Measurements from ENCODE around the gene RANBP1. TPM values are rescaled to one million over a fixed set of nuclear protein-coding genes. Genes with fewer than 3 reads are reported as not detected.
A peak's percentile ranks its signal among the peaks of the same experiment; 100 is the strongest.

Gene RANBP1
- total RNA-seq, 1 experiment from 2014 or later: 522 TPM

- peaks cover 0 to 2% of the 10 kb centered on the region in 2 experiments; a peak in 1 of 4 replicates for H3K4me1 Mint-ChIP-seq
- H3K27ac Mint-ChIP-seq: peak overlapping the region in 2 of 3 experiments; percentile 18 to 44; a peak in 1 of 7 replicates
- H3K4me3 Mint-ChIP-seq: no peak overlapping the region
- no peaks in the 10 kb centered on the region; the same call in 1 of the 2 replicates for H3K79me2 ChIP-seq (ENCODE audit: insufficient read depth, low read length)
- H2AK5ac ChIP-seq (ENCODE audit: insufficient read length, low read length): no peak overlapping the region
- no peak overlapping the region for H4K5ac ChIP-seq (ENCODE audit: insufficient read length, low read depth, low read length)
- no peak for DNase-seq
- H3K27me3 Mint-ChIP-seq (ENCODE audit: low read depth): no peaks in the 10 kb centered on the region
- no peak overlapping the region for H2BK20ac ChIP-seq (ENCODE audit: low read depth, low read length, poor library complexity, severe bottlenecking)
- no peak overlapping the region for H3K4ac ChIP-seq (ENCODE audit: low read depth, low read length)
- no peaks in the 10 kb centered on the region for H3K9me3 Mint-ChIP-seq
- no peak overlapping the region for H2BK15ac ChIP-seq (ENCODE audit: low read depth, low read length)
- H3K79me1 ChIP-seq (ENCODE audit: insufficient read depth, low read depth, low read length, poor library complexity, severe bottlenecking): no peaks in the 10 kb centered on the region
- H4K8ac ChIP-seq (replicated peaks; ENCODE audit: insufficient read length, low read depth, low read length): no peak overlapping the region
- no peaks in the 10 kb centered on the region; a peak in 2 of 7 replicates for H3K36me3 Mint-ChIP-seq (ENCODE audit: insufficient read depth in 1 of 3, low read depth in 3 of 3)
- H3K4me1 ChIP-seq (ENCODE audit: insufficient read depth, low read length): no peaks in the 10 kb centered on the region
- H4K20me1 ChIP-seq (ENCODE audit: control insufficient read depth, insufficient read depth, insufficient read length): peaks cover 3% of the 10 kb centered on the region
- no peaks in the 10 kb centered on the region for H3K27me3 ChIP-seq (ENCODE audit: insufficient read depth, low read length)
- no peaks in the 10 kb centered on the region for H3K23me2 ChIP-seq (ENCODE audit: insufficient read length, low read depth, low read length, poor library complexity, severe bottlenecking)
- TF ChIP-seq CTCF (conservative IDR thresholded peaks at IDR 0.05): no peak
- H3K4me2 ChIP-seq (ENCODE audit: insufficient read depth, insufficient read length, low read length): no peak overlapping the region
- no peaks in the 10 kb centered on the region for H3K9me3 ChIP-seq (ENCODE audit: control insufficient read depth, low read depth, low read length)
- no peak overlapping the region for H2BK12ac ChIP-seq (ENCODE audit: insufficient read length, low read depth, low read length)
- H2BK120ac ChIP-seq (ENCODE audit: low read depth, low read length, poor library complexity, severe bottlenecking): no peak overlapping the region
- no peak overlapping the region for H3K14ac ChIP-seq (ENCODE audit: insufficient read depth, low read length)
- no peak overlapping the region for H4K91ac ChIP-seq (ENCODE audit: insufficient read length, low read depth, low read length)
- H2BK5ac ChIP-seq (ENCODE audit: insufficient read length, low read length): no peak overlapping the region
- no peak overlapping the region for H3K27ac ChIP-seq (ENCODE audit: insufficient read length, low read depth, low read length)
- H3K23ac ChIP-seq (ENCODE audit: insufficient read length, low read depth, low read length): no peak overlapping the region
- H2AFZ ChIP-seq (ENCODE audit: low read length): no peak overlapping the region
- WGBS (ENCODE audit: extremely low coverage, insufficient read length, low lambda C conversion rate): no CpG with 5 or more reads among the region's 4 CpGs
- no peak overlapping the region for H3K18ac ChIP-seq (ENCODE audit: insufficient read length, low read depth, low read length)
- no peak overlapping the region for H3K56ac ChIP-seq (ENCODE audit: insufficient read length, low read depth, low read length)
- no peak overlapping the region for H3T11ph ChIP-seq (ENCODE audit: low read length)
- H3K9ac ChIP-seq (ENCODE audit: extremely low read depth, insufficient read length, low read length): no peak overlapping the region
Measured at GRCh38 chr22:20138417-20138738, 22.5 kb downstream of the RANBP1 start.

Data from H9 (cell line).